NCI-H2081 treated with DMSO at 0.1 percent for 48 hours (cell line): Measurements from ENCODE around the gene SLC6A16.
"Not testable (repeated sequence)": the region's sequence is repeated elsewhere in the genome, so short reads cannot be mapped to it uniquely, and the experiment has no call there.

ENCODE experiments used
- DNase-seq: peaks from one replicate; lab custom pipeline; 2025; lab: John Stamatoyannopoulos, UW

SLC6A16 gene

DNA sequence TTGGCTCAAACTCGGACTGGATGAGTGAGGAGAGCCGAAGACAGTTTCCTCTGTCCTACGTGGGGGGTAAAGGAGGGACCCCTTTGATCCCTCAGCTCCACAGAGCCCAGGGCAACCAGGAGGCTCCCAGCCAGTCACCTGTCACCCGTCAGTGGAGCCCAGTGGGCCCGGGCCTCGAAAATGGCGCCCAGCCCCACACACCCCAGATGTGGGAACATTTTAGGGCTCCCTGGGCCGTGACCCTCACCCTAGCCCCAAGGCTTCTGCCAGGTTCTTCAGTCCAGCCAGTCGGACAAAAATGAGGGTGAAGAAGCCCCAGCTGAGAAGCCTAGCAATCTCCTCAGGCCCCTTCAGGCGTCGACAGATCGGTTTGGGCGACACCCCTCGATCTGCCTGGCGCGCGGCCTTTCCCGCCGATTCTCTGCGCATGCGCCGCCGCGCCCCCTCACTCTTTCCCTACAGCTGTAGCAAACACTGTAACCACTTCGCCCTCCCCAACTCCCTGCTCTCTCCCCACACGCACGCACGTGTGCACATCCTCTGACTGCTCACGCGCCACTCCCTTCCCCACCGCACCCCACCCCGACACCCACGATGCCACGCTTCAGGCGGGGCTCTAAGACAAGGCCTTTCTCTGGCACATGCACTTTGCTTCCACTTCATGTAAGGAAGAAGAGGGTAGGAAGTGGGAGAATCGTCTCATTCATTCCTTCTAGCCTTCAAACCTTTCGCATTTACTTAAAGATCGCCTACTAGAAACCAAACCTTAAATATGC, at the start of gene SLC6A16:
Gene SLC6A16 (minus strand): TSS at position 391 of the 776 bp plus-strand sequence. CDS start 13,844 bp downstream, outside the sequence.
- DNase-seq: no peak

DNA sequence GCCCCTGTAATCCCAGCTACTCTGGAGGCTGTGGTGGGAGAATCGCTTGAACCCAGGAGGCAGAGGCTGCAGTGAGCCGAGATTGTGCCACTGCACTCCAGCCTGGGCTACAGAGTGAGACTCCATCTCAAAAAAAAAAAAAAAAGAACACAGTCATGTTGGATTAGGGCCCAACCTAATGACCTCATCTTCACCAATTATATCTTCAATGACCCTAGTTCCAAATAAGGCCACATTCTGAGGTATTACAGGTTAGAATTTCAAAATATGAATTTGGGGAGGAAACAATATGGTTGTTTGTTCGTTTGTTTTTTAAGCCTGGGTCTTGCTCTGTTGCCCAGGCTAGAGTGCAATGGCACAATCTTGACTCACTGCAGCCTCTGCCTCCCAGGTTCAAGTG, 48.2 kb upstream of the SLC6A16 start:
- not testable (repeated sequence) for DNase-seq

DNA sequence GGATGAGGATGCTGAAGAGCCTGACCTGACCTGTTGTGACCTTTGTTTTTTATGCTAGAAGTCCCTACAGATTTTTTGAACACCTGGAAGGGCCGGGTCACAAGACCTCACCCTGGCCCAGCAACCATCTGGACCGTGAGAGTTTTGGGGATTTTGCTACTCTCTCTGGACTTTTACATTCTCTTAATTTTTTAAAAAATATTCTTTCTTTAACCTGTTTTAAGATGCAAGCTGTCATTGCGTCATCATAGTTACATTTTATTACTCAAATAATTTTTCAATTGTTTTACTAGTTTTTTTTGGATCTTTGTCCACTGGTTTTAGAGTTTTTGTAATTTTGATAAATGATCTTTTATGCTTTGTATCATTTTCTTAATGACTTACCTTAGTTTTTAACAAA, 46.2 kb upstream of the SLC6A16 start:
- DNase-seq: no peak

DNA sequence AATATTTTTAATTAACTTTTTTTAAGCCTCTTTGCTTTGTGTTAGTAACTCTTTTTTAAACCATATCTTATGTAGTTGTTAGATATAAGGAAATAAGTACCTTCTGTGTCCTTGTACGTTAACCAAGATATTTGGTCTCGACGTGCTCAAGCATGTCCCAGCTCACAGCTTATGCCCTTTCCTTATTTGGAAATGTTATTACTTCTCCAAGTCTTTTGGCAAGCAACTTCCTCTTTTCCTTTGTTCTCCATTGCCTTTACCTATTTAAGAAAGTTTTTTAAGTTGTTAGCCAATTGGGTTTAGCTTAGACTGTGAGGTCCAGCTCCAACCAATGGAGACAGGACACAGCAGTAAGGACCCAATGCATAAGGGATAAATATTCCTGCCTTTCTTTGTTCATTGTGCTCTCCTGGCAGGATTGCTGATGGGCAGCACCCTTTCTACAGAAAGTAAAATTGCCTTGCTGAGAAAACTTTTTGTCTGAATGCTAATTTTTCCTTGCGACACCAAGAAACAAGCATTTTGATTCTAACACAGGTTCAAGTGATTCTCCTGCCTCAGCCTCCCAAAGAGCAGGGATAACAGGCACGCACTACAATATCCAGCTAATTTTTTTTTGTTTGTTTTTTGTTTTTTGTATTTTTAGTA, 43.8 kb upstream of the SLC6A16 start:
- no peak for DNase-seq

DNA sequence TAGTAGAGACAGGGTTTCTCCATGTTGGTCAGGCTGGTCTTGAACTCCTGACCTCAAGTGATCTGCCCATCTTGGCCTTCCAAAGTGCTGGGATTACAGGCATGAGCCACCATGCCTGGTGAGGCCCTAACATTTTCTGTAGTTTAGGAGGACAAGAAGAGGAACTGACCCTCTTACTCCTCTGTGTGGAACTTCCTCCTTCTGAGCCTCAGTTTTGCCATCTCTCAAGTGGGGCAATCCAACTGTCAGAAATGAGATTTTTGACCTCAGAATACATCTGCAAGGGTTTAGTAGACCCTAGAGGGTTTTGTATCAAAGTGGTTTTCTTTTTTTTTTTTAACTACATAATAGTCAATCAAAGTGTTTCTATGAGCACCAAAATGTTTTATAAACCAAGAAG, 41.1 kb upstream of the SLC6A16 start:
- DNase-seq: no peak

DNA sequence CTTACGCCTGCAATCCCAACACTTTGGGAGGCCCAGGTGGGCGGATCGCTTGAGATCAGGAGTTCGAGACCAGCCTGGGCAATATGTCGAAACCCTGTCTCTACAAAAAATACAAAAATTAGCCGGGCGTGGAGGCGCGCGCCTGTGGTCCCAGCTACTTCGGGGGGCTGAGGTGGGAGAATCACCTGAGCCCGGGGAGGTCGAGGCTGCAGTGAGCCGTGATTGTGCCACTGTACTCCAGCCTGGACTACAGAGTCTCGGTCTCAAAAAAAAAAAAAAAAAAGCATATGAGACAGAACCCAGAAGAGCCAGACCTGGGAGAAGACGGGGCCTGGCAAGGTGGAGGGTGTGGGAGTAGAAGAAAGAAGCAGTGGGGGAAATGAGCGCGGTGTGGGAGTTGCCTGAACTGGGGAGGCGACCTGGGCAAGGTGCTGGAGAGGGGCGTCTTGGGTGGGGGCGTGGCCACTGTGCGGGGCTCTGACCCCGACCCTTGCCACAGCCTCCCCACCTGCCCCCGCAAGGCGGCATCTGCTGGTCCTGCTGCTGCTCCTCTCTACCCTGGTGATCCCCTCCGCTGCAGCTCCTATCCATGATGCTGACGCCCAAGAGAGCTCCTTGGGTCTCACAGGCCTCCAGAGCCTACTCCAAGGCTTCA, 39.2 kb upstream of the SLC6A16 start:
- DNase-seq: no peak

DNA sequence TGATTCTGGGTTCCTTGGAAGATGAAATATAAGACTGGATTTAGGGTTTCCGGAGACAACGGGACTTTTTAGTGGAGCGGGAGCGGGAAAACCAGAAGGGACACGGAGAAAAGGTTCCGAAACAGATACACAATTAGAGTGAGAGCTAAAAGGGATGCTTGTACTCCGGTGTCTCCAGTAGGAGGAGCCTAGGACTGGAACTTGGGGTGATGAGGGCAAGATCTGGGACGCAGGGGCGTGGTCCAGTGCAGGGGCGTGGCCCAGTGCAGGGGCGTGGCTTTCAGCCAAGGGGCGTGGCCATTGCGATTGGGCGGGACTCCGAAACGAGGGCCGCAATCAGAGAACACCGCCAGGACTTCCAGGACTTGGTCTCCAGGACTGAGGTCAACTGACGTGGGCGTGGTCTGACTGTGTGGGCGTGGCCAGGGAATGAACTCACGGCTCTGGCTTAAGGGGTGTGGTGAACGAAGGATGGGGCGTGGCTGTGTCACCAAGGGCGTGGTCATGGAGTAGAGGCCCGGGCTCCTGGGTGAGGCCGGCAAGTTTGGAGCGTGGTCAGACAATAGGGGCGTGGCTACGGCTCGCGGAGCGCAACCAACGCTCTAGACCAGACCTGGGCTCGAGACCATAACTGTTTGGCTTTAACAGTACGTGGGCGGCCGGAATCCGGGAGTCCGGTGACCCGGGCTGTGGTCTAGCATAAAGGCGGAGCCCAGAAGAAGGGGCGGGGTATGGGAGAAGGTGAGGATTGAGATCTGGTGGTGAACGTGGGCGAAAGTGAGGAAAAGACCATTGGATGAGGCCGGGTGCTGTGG, 38.5 kb upstream of the SLC6A16 start, which contains the start of gene DKKL1:
Gene DKKL1 (plus strand): TSS at position 610 of the 815 bp plus-strand sequence. CDS start 122 bp downstream, at position 732.
- DNase-seq: no peak

DNA sequence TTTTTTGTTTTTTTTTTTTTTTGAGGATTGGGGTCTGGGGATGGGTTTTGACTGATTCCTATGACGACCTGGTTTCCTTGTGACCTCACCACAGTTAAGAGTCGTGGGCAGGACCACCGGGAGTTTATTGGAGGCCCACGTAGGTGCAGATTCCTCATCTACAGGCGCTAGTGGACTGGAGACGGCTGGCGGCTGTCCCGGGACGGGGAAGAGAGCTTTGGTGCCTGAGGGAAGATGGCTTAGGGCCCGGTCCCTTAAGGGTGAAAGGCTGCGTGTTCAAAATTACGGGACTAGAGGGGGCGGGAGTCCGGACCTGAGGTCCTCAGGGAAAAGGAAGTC, 37.9 kb upstream of the SLC6A16 start:
- DNase-seq: no peak

DNA sequence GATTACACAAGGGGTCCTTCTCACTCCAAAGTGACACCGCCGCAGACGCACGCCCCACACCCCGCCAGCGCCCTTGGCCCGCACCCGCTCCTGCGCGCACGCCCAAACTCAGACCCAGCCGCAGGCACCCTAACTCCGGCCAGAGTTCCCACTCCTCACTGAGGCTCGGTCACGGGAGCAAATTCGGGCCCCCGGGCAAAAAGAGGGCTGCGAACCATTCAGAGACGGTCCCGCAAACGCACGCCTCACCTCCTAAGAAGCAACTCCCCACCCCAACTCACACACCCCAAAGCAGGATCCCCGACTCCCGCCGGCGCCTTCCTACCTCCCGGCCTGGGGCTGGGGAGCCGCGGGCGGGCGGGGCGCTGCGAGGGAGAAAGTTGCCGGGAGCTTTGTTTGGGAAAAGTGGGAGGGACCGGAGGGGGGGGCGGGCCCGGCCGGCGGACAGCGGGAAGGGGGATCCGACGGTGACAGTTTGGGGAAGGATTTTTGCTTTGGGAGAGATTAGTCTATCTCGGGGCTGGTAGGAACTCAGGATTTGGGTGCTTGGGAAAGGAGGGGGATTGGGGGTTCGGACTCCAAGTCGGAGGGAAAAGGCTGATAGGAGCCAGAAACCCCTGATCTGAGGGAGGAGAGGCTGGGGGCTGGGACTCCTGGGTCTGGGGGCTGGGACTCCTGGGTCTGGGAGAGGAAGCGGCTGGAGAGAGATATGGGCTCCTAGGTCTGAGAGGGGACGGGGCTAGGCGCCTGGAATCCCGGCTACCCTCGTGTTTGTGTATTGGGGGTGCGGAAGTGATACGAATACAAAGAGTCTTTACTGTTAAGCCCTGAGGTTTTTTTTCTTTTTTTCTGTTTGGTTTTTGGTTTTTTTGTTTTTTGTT, 37.3 kb upstream of the SLC6A16 start, which contains the start of gene TEAD2:
Gene TEAD2 (minus strand): TSS at position 369 of the 881 bp plus-strand sequence. CDS start 2,341 bp downstream, outside the sequence.
- no peak for DNase-seq

DNA sequence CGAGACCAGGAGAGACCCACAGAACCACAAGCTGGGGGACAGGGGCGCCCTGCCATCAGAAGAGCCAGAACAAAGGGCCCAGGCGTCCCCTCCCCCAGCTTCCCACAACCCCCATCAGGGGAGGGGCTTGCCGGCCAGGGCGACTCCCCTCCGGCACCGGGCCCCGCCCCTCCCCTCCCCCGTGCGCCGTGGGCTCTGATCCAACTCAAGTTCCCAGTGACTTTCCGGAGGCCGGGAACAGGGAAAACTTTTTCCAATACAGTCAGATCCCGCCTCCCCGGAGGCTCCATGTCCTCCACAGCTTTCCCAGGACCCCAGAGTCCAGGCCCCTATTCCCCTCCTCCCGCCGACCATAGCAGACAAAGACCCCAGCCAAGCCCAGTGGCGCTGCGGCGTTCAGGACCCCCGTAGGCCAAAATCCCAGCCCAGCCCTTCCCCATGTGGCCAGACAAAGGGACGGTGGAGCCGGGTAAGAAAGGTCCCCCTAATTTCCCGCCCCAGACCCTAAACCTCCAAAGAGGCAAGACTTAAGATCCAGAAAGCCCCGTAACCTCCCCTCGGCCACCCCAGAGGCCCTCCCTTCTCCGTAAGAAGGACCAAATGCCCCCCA, 36.6 kb upstream of the SLC6A16 start:
- DNase-seq: no peak

DNA sequence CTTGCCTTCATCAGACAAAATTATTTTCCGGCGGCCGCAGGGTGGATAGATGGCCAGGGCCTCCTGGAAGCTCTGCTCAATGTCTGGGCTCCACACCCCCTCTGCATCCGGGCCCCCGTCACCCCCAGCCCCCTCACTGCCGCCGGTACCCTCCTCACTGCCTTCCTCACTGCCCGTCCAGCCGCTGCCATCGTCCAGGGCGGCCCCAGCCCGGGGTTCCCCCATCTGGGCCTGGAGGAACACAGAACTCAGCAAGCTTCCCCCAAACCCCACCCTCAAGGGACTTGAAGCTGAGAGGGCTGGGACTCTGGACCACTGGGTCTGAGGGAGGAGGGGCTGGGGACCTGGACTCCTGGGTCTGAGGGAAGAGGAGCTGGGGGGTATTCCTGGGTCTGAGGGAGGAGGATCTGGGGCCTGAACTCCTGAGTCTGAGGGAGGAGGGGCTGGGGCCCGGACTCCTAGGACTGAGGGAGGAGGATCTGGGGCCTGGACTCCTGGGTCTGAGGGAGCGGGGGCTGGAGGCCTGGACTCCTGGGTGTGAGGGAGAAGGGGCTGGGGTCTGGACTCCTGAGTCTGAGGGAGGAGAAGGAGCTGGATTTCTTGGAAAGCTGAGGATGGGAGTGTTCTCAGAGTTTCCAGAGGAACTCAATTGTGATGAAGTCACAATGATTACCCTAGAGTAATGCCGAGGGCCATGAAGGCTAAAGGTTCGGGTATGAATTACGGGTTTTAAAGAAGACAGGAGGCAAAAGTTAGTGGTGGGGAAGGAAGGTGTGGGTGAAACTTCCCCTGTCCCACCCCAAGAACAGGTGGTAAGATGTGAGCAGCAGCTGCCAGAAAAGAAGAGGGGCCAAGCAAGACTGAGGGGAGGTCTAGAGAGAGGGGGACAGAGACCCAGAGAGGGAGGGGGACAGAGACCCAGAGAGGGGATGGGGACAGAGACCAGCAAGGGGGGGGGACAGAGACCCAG, 35.1 kb upstream of the SLC6A16 start:
- DNase-seq: no peak

DNA sequence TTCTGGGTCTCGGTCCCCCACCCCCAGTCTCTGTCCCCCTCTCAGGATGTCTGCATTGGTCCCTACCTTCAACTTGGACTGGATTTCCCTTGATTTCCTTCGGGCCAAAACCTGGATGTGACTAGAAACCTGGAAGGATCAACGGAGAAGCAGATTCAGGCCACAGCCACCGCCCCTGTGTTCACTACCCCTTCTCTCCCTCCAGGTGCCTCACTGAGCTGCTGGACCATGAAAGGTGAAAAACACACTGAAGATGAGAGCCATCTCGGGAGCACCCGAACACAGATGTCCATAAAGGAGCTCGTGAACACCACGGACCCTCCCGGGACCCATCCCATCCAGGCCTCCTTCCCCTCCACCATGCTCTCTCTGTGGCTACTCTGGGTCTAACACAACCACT, 32.2 kb upstream of the SLC6A16 start:
- DNase-seq: no peak

DNA sequence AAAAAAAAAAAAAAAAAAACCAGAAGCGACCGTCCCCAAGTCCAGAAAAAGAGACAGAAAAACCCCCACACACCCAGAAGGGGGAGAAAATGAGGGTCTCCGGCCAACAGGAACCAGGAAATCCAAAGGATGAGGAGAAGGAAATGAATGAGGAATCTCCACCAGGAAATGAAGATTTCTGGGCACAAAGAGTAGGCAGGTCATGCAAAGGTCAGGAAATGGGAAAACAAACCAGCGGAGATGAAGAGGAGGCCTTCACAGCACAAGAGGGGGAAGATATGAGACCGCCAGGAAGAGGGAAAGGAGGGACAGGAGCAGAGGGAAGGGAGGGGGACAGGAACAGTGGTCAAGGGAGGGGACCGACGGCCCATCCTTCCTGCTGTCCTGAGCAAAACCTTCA, 31.4 kb upstream of the SLC6A16 start:
- no peak for DNase-seq

DNA sequence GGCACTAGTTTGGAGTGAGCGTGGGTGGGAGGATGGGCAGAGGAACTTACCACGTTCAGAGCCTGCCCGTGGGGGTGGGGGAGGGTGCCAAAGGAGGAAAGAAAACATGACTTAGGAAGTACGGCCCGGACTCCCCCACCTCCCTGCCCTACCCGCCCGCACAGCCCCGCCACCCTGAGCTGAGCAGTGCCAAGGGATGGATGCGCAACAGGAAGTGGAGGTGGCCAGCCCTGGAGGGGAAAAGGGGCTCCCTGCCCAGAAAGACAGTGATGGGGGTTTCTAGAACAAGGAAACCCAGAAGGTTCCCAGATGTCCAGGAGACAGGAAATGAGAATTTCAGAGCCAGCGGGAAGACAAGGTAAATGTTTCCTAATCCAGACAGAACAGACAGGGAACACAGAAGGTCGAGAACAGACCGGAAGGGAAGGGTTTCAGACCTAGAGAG, 30.9 kb upstream of the SLC6A16 start:
- no peak for DNase-seq

DNA sequence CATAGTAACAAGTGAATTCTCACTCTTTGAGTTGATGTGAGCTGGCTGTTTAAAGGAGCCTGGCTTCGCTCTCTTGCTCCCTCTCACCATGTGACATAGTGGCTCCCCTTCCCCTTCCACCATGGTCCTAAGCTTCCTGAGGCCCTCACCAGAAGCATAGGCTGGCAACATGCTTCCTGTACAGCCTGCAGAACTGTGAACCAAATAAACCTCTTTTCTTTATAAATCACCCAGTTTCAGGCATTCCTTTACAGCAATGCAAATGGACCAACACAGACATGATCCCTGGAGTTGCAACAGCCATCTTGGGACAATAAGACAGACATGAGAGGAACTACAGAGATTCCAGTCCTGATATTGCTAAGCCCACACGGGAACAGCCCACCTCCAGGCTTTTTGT, 24.6 kb upstream of the SLC6A16 start:
- no peak for DNase-seq

DNA sequence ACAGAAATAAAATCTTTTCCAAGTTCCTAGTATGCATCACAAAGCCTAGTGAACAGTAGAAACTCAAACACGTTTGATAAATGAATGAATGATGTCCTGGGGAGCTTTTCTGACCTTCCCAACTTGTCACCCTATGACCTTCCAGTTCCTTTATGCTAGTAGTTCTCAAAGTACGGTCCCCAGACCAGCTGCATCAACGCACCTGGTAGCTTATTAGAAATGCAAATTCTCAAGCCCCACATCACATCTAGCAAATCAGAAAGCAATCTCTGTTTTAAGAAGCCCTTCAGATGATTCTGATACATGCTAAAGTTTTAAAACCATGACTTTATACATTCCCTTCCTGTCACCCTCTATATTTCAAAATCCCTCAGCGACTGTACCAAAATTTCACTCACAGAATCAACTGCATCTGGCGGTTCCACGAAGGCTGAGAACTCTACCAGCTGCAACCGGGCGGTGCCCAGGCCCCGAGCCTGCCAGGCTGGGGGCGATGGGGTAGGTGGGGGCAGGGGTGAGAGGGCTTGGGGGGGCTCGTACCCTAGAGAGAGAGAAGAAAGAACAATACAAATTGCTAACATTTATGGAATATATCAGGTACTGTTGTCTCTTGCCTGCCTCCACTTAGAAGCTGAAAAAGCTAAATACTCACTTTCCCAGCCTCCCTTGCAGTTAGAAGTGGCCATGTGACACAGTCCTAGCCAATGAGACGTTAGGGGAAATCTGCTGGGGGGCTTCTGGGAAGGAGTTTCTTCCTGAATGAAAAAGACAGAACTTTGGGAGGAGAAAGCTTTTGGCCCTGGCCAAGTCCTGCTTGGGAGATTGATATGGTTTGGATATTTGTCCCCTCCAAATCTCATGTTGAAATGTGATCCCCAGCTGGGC, 23.6 kb upstream of the SLC6A16 start:
- DNase-seq: no peak

DNA sequence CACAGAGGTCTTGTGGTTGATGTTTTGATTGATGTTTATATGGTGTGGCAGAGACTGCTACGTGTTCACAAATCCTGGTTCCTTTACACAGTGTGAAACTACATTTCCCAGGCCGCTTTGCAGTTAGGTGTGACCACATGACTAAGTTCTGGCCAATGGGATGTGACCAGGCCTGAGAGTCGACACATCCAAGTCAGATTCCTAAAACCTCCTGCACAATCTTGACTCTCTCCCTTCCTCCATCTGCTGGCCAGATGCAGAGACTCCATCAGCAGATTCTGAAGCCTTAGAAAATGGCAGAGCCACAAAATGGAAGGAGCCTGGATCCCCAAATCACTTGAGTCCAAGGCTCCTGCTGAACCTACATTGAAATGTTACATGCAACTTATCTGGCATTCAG, 22.8 kb upstream of the SLC6A16 start:
- no peak for DNase-seq

DNA sequence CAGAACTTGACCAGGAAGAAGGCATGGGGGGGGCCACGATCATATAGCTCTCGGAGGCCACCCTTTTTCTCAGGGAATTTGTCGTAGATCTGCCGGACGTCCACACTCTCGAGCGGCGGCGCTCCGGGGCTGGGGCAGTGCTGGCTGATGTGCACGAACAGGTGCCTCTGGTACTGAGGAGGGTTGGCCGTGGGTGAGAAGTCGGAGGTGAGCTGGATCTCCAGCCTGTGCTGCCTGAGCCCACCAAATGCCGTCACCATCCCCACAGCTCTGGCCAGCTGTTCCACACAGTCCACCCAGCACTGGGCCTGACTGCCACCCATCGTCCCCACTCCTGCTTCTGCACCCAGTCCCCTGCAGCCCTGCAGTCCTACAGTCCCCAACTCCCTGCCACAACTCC, 22.2 kb upstream of the SLC6A16 start:
- DNase-seq: no peak
